ENCODE results near the gene EMID1. TPM values are rescaled to one million over a fixed set of nuclear protein-coding genes. Genes with fewer than 3 reads are reported as not detected.
A peak's percentile ranks its signal among the peaks of the same experiment; 100 is the strongest.

EMID1 gene
- total RNA-seq, 2 experiments from 2014 or later: not detected

GRCh38 chr22:29202212-29203192 lies 3.2 kb upstream of the EMID1 start:
- ChIA-PET CTCF (ENCODE audit: unreplicated experiment) (no interaction called here), POLR2A (interaction anchor here (1.3 kb wide), 1 partner anchor 68 kb away, joined by 3 read pairs; no protein-coding TSS in a partner anchor)
- BruUV-seq (replicated peaks): no TSS peak
- H4K20me1 ChIP-seq (ENCODE audit: insufficient read depth, low read length): no peaks in the 10 kb centered on the region
- H3K9me2 ChIP-seq (ENCODE audit: insufficient read depth, low read length): no peaks in the 10 kb centered on the region
- H3K4me3 ChIP-seq (ENCODE audit: low read depth, low read length, poor library complexity, severe bottlenecking): no peak overlapping the region
- intact Hi-C loops (cut with micrococcal nuclease; ENCODE audit: unreplicated experiment): loop anchor here (1.0 kb wide), 1 partner anchor 43 kb away; no protein-coding TSS in a partner anchor
- no peak overlapping the region for H3K27ac ChIP-seq (ENCODE audit: low read depth, low read length, poor library complexity, severe bottlenecking)
- no peaks in the 10 kb centered on the region for H3K9me3 ChIP-seq (ENCODE audit: low read length)
- H3K79me2 ChIP-seq (ENCODE audit: insufficient read depth, low read depth, low read length): no peaks in the 10 kb centered on the region
- H3K4me2 ChIP-seq (ENCODE audit: low read length): no peak overlapping the region
- peaks cover 8% of the 10 kb centered on the region for H3K4me1 ChIP-seq (ENCODE audit: insufficient read depth, low read length, poor library complexity, severe bottlenecking)
- no peaks in the 10 kb centered on the region for H3K36me3 ChIP-seq (ENCODE audit: insufficient read depth, low read length)
- TF ChIP-seq EZH2phosphoT487 (IDR thresholded peaks at IDR 0.05; ENCODE audit: borderline replicate concordance, low read depth, low read length): no peak
- peak; percentile 78 for TF ChIP-seq CTCF (conservative IDR thresholded peaks at IDR 0.05; ENCODE audit: low read length)
- peak; percentile 70 for DNase-seq (ENCODE audit: low spot score)
- H2AFZ ChIP-seq (ENCODE audit: low read length): peak overlapping the region; percentile 44; the same call in 1 of the 2 replicates

- no peaks in the 10 kb centered on the region for H3K79me2 ChIP-seq (ENCODE audit: insufficient read depth, low read depth, low read length)
- BruUV-seq (replicated peaks): no TSS peak
- H2AFZ ChIP-seq (ENCODE audit: low read length): no peak overlapping the region
- POLR2A ChIA-PET: interaction anchor here (0.6 kb wide), 2 partner anchors 116 to 207 kb away, joined by 4 read pairs; no protein-coding TSS in a partner anchor
- no peaks in the 10 kb centered on the region for H4K20me1 ChIP-seq (ENCODE audit: insufficient read depth, low read length)
- no peak overlapping the region for H3K27ac ChIP-seq (ENCODE audit: low read depth, low read length, poor library complexity, severe bottlenecking)
- no peak for DNase-seq (ENCODE audit: low spot score)
- TF ChIP-seq CTCF (conservative IDR thresholded peaks at IDR 0.05; ENCODE audit: low read length): no peak
- no peak for TF ChIP-seq EZH2phosphoT487 (IDR thresholded peaks at IDR 0.05; ENCODE audit: borderline replicate concordance, low read depth, low read length)
- CTCF ChIA-PET (ENCODE audit: unreplicated experiment): no interaction called here
- no peaks in the 10 kb centered on the region for H3K9me2 ChIP-seq (ENCODE audit: insufficient read depth, low read length)
- no peak overlapping the region for H3K4me3 ChIP-seq (ENCODE audit: low read depth, low read length, poor library complexity, severe bottlenecking)
- no peaks in the 10 kb centered on the region for H3K9me3 ChIP-seq (ENCODE audit: low read length)
- no peak overlapping the region for H3K4me2 ChIP-seq (ENCODE audit: low read length)
- intact Hi-C loops (cut with micrococcal nuclease; ENCODE audit: unreplicated experiment): no loop called here
- H3K4me1 ChIP-seq (ENCODE audit: insufficient read depth, low read length, poor library complexity, severe bottlenecking): peaks cover 8% of the 10 kb centered on the region
- H3K36me3 ChIP-seq (ENCODE audit: insufficient read depth, low read length): no peaks in the 10 kb centered on the region
Observed at GRCh38 chr22:29203488-29204454, 1.9 kb upstream of the EMID1 start.
